Measurements from ENCODE around the gene SEPTIN2.

SEPTIN2 gene

DNA sequence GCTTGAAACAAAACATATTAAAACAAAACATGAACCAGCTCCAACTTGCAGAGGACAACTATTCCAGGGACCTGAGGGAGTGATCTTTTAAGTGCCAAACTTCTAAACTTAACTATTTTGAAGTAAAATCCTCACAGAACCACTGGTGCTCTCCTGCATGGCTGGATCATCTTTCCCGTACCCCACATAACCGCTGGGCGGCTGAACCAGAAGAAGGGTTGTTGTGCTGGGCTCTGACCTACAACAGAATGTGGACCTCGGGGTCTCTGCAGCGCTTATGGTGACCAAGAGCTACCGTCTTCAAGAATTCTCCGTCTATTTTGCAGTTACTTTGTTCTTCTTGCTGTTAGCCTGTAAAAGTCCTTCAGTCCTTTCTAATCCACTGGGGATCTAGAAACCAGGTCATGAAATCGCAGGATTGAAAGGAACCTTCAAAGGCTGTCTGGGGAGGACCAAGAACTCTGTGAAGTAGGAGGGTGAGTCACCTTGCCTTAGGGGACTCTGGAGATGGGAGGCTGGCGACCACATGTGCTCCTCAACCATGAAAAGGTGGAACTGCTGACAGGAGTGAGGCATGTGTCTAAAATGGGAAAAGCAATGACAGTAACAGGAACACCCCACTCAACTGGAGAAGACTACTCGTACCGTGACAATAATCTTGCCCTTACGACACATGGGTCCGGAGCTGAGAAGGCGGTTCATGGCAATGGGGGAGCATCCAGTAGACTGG is 46.8 kb upstream of the SEPTIN2 start:
- no peak for ATAC-seq
- TF ChIP-seq ZNF8 (CRISPR knock-in tag; IDR thresholded peaks at IDR 0.05) = no peak
- no peak for TF ChIP-seq GLIS3 (CRISPR knock-in tag; IDR thresholded peaks at IDR 0.05)
- no peak for TF ChIP-seq ZFP3 (CRISPR knock-in tag; IDR thresholded peaks at IDR 0.05)
- no peak for TF ChIP-seq ZNF70 (CRISPR knock-in tag; IDR thresholded peaks at IDR 0.05)
- no peak for TF ChIP-seq ARNTL (CRISPR knock-in tag; IDR thresholded peaks at IDR 0.05; ENCODE audit: borderline replicate concordance, low read depth)
- TF ChIP-seq PPARA (CRISPR knock-in tag; IDR thresholded peaks at IDR 0.05; ENCODE audit: borderline replicate concordance) = no peak
- TF ChIP-seq, protein P1, sequence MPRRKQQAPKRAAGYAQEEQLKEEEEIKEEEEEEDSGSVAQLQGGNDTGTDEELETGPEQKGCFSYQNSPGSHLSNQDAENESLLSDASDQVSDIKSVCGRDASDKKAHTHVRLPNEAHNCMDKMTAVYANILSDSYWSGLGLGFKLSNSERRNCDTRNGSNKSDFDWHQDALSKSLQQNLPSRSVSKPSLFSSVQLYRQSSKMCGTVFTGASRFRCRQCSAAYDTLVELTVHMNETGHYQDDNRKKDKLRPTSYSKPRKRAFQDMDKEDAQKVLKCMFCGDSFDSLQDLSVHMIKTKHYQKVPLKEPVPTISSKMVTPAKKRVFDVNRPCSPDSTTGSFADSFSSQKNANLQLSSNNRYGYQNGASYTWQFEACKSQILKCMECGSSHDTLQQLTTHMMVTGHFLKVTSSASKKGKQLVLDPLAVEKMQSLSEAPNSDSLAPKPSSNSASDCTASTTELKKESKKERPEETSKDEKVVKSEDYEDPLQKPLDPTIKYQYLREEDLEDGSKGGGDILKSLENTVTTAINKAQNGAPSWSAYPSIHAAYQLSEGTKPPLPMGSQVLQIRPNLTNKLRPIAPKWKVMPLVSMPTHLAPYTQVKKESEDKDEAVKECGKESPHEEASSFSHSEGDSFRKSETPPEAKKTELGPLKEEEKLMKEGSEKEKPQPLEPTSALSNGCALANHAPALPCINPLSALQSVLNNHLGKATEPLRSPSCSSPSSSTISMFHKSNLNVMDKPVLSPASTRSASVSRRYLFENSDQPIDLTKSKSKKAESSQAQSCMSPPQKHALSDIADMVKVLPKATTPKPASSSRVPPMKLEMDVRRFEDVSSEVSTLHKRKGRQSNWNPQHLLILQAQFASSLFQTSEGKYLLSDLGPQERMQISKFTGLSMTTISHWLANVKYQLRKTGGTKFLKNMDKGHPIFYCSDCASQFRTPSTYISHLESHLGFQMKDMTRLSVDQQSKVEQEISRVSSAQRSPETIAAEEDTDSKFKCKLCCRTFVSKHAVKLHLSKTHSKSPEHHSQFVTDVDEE (CRISPR knock-in tag; IDR thresholded peaks at IDR 0.05) = no peak
- TF ChIP-seq ZFP30 (CRISPR knock-in tag; IDR thresholded peaks at IDR 0.05) = no peak
- no peak for TF ChIP-seq OSR1 (CRISPR knock-in tag; IDR thresholded peaks at IDR 0.05)

DNA sequence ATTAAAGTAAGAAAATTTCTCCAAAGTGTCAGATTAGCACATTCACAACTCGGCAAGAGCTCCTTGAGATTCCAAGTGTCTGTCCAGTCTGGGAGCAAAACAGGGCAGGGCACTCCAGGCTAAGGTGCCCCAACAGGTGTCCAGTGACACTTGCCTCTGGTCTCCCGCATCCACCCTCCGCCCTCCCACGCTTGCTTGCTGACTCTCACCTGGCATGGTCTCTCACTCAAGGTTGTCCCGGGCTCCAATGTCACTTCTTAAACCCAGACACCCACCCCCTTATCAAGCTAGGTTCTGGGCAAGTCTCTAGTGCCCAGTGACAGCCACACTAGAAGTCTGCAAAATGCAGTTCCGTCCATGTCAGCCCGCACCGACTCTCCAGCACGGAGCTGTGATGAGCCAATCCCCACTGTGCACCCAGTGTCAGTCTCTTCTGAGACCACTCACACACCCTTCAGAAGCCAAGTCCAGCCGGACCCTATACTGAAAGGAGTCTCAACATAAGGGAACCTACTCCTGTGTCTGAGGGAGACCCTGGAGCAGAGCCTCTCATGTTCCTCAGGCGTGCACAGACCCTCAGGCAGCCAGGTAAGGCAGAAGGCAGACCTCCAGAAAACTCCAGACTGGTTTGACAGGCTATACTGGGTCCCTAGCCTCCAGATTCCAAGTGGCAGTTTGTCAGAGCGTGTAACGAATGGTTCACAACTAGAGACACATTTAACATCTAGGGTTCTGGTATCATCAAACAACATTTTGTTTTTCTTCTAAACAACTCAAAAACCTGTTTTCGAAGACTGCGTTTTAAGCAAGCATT is 45.8 kb upstream of the SEPTIN2 start:
- no peak for ATAC-seq
- TF ChIP-seq TOX (CRISPR knock-in tag; IDR thresholded peaks at IDR 0.05; ENCODE audit: borderline replicate concordance) (no peak), ZNF565 (CRISPR knock-in tag; conservative IDR thresholded peaks at IDR 0.05; ENCODE audit: low read depth) (no peak), ZFP30 (CRISPR knock-in tag; IDR thresholded peaks at IDR 0.05) (no peak), ESRRG (CRISPR knock-in tag; IDR thresholded peaks at IDR 0.05) (no peak), SNAI2 (CRISPR knock-in tag; IDR thresholded peaks at IDR 0.05) (no peak), ZNF70 (CRISPR knock-in tag; IDR thresholded peaks at IDR 0.05) (no peak), RARB (CRISPR knock-in tag; IDR thresholded peaks at IDR 0.05) (no peak), GLIS3 (CRISPR knock-in tag; IDR thresholded peaks at IDR 0.05) (no peak), BACH2 (CRISPR knock-in tag; IDR thresholded peaks at IDR 0.05; ENCODE audit: borderline replicate concordance) (no peak), OSR1 (CRISPR knock-in tag; IDR thresholded peaks at IDR 0.05) (no peak), ARNTL (CRISPR knock-in tag; IDR thresholded peaks at IDR 0.05; ENCODE audit: borderline replicate concordance, low read depth) (no peak), ZC3H10 (CRISPR knock-in tag; IDR thresholded peaks at IDR 0.05) (no peak), PPARA (CRISPR knock-in tag; IDR thresholded peaks at IDR 0.05; ENCODE audit: borderline replicate concordance) (no peak), TCF4 (CRISPR knock-in tag; IDR thresholded peaks at IDR 0.05; ENCODE audit: borderline replicate concordance) (no peak), ZNF8 (CRISPR knock-in tag; IDR thresholded peaks at IDR 0.05) (no peak), ZFP3 (CRISPR knock-in tag; IDR thresholded peaks at IDR 0.05) (no peak)
- TF ChIP-seq, protein P2, sequence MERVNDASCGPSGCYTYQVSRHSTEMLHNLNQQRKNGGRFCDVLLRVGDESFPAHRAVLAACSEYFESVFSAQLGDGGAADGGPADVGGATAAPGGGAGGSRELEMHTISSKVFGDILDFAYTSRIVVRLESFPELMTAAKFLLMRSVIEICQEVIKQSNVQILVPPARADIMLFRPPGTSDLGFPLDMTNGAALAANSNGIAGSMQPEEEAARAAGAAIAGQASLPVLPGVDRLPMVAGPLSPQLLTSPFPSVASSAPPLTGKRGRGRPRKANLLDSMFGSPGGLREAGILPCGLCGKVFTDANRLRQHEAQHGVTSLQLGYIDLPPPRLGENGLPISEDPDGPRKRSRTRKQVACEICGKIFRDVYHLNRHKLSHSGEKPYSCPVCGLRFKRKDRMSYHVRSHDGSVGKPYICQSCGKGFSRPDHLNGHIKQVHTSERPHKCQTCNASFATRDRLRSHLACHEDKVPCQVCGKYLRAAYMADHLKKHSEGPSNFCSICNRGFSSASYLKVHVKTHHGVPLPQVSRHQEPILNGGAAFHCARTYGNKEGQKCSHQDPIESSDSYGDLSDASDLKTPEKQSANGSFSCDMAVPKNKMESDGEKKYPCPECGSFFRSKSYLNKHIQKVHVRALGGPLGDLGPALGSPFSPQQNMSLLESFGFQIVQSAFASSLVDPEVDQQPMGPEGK (CRISPR knock-in tag; IDR thresholded peaks at IDR 0.05; ENCODE audit: borderline replicate concordance) = no peak
- TF ChIP-seq, protein P3, sequence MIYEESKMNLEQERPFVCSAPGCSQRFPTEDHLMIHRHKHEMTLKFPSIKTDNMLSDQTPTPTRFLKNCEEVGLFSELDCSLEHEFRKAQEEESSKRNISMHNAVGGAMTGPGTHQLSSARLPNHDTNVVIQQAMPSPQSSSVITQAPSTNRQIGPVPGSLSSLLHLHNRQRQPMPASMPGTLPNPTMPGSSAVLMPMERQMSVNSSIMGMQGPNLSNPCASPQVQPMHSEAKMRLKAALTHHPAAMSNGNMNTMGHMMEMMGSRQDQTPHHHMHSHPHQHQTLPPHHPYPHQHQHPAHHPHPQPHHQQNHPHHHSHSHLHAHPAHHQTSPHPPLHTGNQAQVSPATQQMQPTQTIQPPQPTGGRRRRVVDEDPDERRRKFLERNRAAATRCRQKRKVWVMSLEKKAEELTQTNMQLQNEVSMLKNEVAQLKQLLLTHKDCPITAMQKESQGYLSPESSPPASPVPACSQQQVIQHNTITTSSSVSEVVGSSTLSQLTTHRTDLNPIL (CRISPR knock-in tag; IDR thresholded peaks at IDR 0.05; ENCODE audit: low read depth) = no peak
- TF ChIP-seq, protein P4, sequence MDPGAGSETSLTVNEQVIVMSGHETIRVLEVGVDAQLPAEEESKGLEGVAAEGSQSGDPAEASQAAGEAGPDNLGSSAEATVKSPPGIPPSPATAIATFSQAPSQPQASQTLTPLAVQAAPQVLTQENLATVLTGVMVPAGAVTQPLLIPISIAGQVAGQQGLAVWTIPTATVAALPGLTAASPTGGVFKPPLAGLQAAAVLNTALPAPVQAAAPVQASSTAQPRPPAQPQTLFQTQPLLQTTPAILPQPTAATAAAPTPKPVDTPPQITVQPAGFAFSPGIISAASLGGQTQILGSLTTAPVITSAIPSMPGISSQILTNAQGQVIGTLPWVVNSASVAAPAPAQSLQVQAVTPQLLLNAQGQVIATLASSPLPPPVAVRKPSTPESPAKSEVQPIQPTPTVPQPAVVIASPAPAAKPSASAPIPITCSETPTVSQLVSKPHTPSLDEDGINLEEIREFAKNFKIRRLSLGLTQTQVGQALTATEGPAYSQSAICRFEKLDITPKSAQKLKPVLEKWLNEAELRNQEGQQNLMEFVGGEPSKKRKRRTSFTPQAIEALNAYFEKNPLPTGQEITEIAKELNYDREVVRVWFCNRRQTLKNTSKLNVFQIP (CRISPR knock-in tag; IDR thresholded peaks at IDR 0.05; ENCODE audit: borderline replicate concordance, low read depth) = no peak
- TF ChIP-seq, protein P1 (CRISPR knock-in tag; IDR thresholded peaks at IDR 0.05) = no peak
